K562 (cell line): ENCODE measurements around the gene PLEKHA8. TPM values are rescaled to one million over a fixed set of nuclear protein-coding genes. Genes with fewer than 3 reads are reported as not detected.
A peak's percentile ranks its signal among the peaks of the same experiment; 100 is the strongest.

Source experiments
- CBX5 ChIP-seq: IDR thresholded peaks from 2 replicates; pipeline ENCODE4 v1.6.1; 2014; ENCODE audit warnings: low read depth, borderline replicate concordance
- HMG20B ChIP-seq: fragments of 250-450 bp; sonication (Bioruptor Pico); IDR thresholded peaks from 2 replicates; pipeline ENCODE4 v1.5.0; 2021; ENCODE audit warnings: mild to moderate bottlenecking
- HSF4 ChIP-seq: fragments of 250-450 bp; sonication (Bioruptor Pico); IDR thresholded peaks from 2 replicates; pipeline ENCODE4 v2.1.2; 2022; ENCODE audit warnings: mild to moderate bottlenecking, moderate library complexity, borderline replicate concordance
- PHF20 ChIP-seq: fragments of 450-650 bp; IDR thresholded peaks from 2 replicates; pipeline ENCODE4 v1.6.1; 2018; ENCODE audit not compliant: partially characterized antibody
- ZBTB1 ChIP-seq: sonication (generic); formaldehyde crosslinking; IDR thresholded peaks from 2 replicates; pipeline ENCODE4 v1.8.1; 2023; ENCODE audit warnings: missing genetic modification reagents, low read depth, mild to moderate bottlenecking, borderline replicate concordance
- ZBTB40 ChIP-seq, 2 experiments: fragments of 450-650 bp in 1 of 2; sonication (generic) in 1 of 2; formaldehyde crosslinking in 1 of 2; IDR thresholded peaks; 2 replicates each; pipeline versions ENCODE4 v1.7.1 to v1.9.0; 2016 to 2022; ENCODE audit warnings: inconsistent platforms in 1 of 2, mild to moderate bottlenecking in 1 of 2, missing genetic modification reagents in 1 of 2
- polyA plus RNA-seq, 8 experiments: library from polyadenylated mRNA; depleted of rRNA in 4 of 8; stranded (reverse) in 5 of 8; unstranded in 3 of 8; fragments of >200 nt; fragmentation: Nextera tagmentation in 2 of 8; fragmentation: Illumina TruSeq in 1 of 8; extraction: Ambion mirVana in 2 of 8; extraction: Trizol in 1 of 8; gene quantifications; 2 replicates each; pipeline versions ENCODE4 v1.2.1 to v1.2.3, GENCODE V29; 2011 to 2014; ENCODE audit warnings: inconsistent platforms in 1 of 8, missing spikeins in 1 of 8
- total RNA-seq, 7 experiments: library from RNA; depleted of rRNA in 6 of 7; stranded (reverse); fragments of >200 nt in 6 of 7; fragmentation: Illumina TruSeq in 2 of 7; extraction: Trizol in 2 of 7; gene quantifications; 2 replicates each; pipeline versions ENCODE4 v1.2.1 to v1.2.3, GENCODE V29; 2011 to 2021; ENCODE audit warnings: low replicate concordance in 1 of 7
- TF ChIP-seq, protein P1 (sequence below), 2 experiments: fragments of 450-650 bp; IDR thresholded peaks; 2 replicates each; pipeline ENCODE4 v1.6.1; 2018; ENCODE audit warnings: mild to moderate bottlenecking in 2 of 2, low read depth in 1 of 2; ENCODE audit not compliant: partially characterized antibody in 2 of 2
- TF ChIP-seq, protein P2 (sequence below): fragments of 250-450 bp; sonication (Bioruptor Pico); IDR thresholded peaks from 2 replicates; pipeline ENCODE4 v1.9.0; 2021; ENCODE audit warnings: mild to moderate bottlenecking, inconsistent platforms

The PLEKHA8 gene
- total and polyA plus RNA-seq, 9 of the 15 experiments (the other 6 are each of a cell fraction or from before 2014, with no cell fraction given): 3.2 to 16.3 (median 11.8) TPM

DNA sequence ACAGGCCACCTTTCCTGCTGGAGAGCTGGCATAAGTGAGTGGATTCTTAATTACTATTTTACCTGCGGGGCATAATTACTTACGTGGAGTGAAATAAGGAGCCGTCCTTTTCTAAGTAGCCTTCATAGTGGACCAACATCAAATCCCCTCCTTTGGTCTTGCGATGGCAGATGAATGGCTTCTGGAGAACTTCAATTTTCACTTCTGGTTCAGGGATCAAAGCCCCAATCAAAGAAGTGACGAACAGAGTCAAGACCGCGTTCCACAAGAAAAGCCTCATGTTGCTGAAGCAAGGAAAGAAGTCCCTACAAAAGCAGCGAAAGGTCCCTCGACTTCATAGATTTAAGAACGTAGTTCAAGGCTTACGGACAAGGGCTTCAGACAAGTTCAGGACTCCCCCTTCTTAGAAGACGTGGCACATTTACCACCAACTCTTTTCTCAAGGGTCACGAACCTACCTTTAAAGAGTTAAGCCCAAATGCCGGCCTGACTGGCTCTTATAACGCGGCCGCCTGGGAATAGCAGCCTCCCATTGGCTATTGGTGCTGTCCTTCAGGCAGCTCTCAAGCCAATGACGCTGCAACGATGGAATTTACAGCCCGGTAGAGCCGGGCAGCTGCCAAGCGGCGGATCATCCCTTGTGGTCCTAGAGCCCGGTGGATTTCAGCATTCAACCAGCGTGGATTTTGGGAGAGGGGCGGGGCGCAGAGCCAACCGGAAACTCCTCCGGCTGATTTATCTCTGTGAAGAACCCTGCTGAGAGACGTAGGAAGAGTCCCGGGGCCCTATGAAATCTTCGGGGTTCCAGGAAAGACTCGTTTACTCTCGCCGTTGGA lies 1.8 kb upstream of the PLEKHA8 start, which contains the start of gene FKBP14 (continued):
- TF ChIP-seq, protein P1, sequence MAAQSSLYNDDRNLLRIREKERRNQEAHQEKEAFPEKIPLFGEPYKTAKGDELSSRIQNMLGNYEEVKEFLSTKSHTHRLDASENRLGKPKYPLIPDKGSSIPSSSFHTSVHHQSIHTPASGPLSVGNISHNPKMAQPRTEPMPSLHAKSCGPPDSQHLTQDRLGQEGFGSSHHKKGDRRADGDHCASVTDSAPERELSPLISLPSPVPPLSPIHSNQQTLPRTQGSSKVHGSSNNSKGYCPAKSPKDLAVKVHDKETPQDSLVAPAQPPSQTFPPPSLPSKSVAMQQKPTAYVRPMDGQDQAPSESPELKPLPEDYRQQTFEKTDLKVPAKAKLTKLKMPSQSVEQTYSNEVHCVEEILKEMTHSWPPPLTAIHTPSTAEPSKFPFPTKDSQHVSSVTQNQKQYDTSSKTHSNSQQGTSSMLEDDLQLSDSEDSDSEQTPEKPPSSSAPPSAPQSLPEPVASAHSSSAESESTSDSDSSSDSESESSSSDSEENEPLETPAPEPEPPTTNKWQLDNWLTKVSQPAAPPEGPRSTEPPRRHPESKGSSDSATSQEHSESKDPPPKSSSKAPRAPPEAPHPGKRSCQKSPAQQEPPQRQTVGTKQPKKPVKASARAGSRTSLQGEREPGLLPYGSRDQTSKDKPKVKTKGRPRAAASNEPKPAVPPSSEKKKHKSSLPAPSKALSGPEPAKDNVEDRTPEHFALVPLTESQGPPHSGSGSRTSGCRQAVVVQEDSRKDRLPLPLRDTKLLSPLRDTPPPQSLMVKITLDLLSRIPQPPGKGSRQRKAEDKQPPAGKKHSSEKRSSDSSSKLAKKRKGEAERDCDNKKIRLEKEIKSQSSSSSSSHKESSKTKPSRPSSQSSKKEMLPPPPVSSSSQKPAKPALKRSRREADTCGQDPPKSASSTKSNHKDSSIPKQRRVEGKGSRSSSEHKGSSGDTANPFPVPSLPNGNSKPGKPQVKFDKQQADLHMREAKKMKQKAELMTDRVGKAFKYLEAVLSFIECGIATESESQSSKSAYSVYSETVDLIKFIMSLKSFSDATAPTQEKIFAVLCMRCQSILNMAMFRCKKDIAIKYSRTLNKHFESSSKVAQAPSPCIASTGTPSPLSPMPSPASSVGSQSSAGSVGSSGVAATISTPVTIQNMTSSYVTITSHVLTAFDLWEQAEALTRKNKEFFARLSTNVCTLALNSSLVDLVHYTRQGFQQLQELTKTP (IDR thresholded peaks at IDR 0.05; ENCODE audit: low read depth in 1 of 2, partially characterized antibody in 2 of 2): no peak
- no peak for TF ChIP-seq HSF4 (CRISPR knock-in tag)
- TF ChIP-seq, protein P2, sequence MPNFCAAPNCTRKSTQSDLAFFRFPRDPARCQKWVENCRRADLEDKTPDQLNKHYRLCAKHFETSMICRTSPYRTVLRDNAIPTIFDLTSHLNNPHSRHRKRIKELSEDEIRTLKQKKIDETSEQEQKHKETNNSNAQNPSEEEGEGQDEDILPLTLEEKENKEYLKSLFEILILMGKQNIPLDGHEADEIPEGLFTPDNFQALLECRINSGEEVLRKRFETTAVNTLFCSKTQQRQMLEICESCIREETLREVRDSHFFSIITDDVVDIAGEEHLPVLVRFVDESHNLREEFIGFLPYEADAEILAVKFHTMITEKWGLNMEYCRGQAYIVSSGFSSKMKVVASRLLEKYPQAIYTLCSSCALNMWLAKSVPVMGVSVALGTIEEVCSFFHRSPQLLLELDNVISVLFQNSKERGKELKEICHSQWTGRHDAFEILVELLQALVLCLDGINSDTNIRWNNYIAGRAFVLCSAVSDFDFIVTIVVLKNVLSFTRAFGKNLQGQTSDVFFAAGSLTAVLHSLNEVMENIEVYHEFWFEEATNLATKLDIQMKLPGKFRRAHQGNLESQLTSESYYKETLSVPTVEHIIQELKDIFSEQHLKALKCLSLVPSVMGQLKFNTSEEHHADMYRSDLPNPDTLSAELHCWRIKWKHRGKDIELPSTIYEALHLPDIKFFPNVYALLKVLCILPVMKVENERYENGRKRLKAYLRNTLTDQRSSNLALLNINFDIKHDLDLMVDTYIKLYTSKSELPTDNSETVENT (CRISPR knock-in tag): no peak
- no peak for TF ChIP-seq ZBTB1 (CRISPR knock-in tag)
- no peak for TF ChIP-seq CBX5
- no peak for TF ChIP-seq HMG20B (CRISPR knock-in tag)
- peak; percentile 63 for TF ChIP-seq ZBTB40 (IDR thresholded peaks at IDR 0.05)
- TF ChIP-seq ZBTB40 (CRISPR knock-in tag; IDR thresholded peaks at IDR 0.05): no peak
- no peak for TF ChIP-seq PHF20
